GM06990 (cell line): ENCODE results near the gene CASP5.
A peak's percentile ranks its signal among the peaks of the same experiment; 100 is the strongest.
"Not testable (repeated sequence)": the region's sequence is repeated elsewhere in the genome, so short reads cannot be mapped to it uniquely, and the experiment has no call there.

Experiments
- DNase-seq: peaks from one replicate; pipeline ENCODE4 v3.0.0-alpha.2; 2011; ENCODE audit not compliant: insufficient read length; ENCODE audit errors: extremely low read depth
- H3K27me3 ChIP-seq: replicated peaks from 2 replicates; pipeline ENCODE4 v1.6.0; 2011; ENCODE audit warnings: low read length; ENCODE audit not compliant: control insufficient read depth, insufficient read depth
- H3K36me3 ChIP-seq: 2 replicates; pipeline ENCODE4 v1.5.1; 2011; ENCODE audit warnings: low read length; ENCODE audit not compliant: control insufficient read depth, insufficient read depth
- H3K4me3 ChIP-seq: replicated peaks from 2 replicates; pipeline ENCODE4 v1.5.1; 2011; ENCODE audit warnings: low read depth, mild to moderate bottlenecking, control low read depth, low read length
- CTCF ChIP-seq: IDR thresholded peaks from 2 replicates; pipeline ENCODE4 v1.5.1; 2011; ENCODE audit warnings: low read length, control low read depth, mild to moderate bottlenecking, inconsistent platforms; ENCODE audit not compliant: insufficient read depth, poor library complexity, severe bottlenecking

CASP5 gene

GRCh38 chr11:105046898-105047579 is 24.1 kb upstream of the CASP5 start:
- no peaks in the 10 kb centered on the region for H3K36me3 ChIP-seq
- no peaks in the 10 kb centered on the region; the same call in 1 of the 2 replicates for H3K27me3 ChIP-seq
- H3K4me3 ChIP-seq = no peak overlapping the region
- DNase-seq = no peak
- no peak for TF ChIP-seq CTCF

GRCh38 chr11:105045676-105046296 is 22.8 kb upstream of the CASP5 start:
- H3K4me3 ChIP-seq = no peak overlapping the region
- DNase-seq = no peak
- no peaks in the 10 kb centered on the region; the same call in 1 of the 2 replicates for H3K27me3 ChIP-seq
- no peaks in the 10 kb centered on the region for H3K36me3 ChIP-seq
- TF ChIP-seq CTCF = no peak

- not testable (repeated sequence) for H3K36me3 ChIP-seq, DNase-seq, H3K27me3 ChIP-seq
- peak within 1 kb of the TSS; percentile 58 for H3K4me3 ChIP-seq
Observed at GRCh38 chr11:105044557-105045524, 21.9 kb upstream of the CASP5 start, which contains the start of gene CARD16. Gene CARD16 (minus strand): TSS chr11:105045335. CDS start chr11:105045297, 38 bp downstream.

GRCh38 chr11:105042178-105042577 is 19.2 kb upstream of the CASP5 start:
- TF ChIP-seq CTCF = no peak

GRCh38 chr11:105040703-105041102 is 17.7 kb upstream of the CASP5 start:
- Histone ChIP-seq H3K27me3 (no peaks in the 10 kb centered on the region), H3K36me3 (no peaks in the 10 kb centered on the region), H3K4me3 (no peak overlapping the region)
- no peak for TF ChIP-seq CTCF
- DNase-seq = no peak

More at GRCh38 chr11:105042178-105042577, 19.2 kb upstream of the CASP5 start:
- no peak overlapping the region for H3K4me3 ChIP-seq
- no peak for DNase-seq
- no peaks in the 10 kb centered on the region for H3K36me3 ChIP-seq
- no peaks in the 10 kb centered on the region for H3K27me3 ChIP-seq
